SJSA1 (cell line): ENCODE results near the gene IBSP. TPM values are rescaled to one million over a fixed set of nuclear protein-coding genes. Genes with fewer than 3 reads are reported as not detected.

Experiments used
- DNase-seq, 2 experiments: peaks; one replicate each; pipeline ENCODE4 v3.0.0-alpha.2; 2015 to 2020; ENCODE audit warnings: low spot score in 2 of 2, low read depth in 1 of 2
- H3K27ac ChIP-seq: fragments of 250-450 bp; sonication (Bioruptor Pico); 2 replicates; pipeline ENCODE4 v1.5.1; 2020; ENCODE audit warnings: mild to moderate bottlenecking, moderate library complexity
- H3K27me3 ChIP-seq: fragments of 250-450 bp; sonication (Bioruptor Pico); replicated peaks from 2 replicates; pipeline ENCODE4 v1.5.1; 2020; ENCODE audit warnings: mild to moderate bottlenecking, moderate library complexity
- H3K36me3 ChIP-seq: fragments of 250-450 bp; sonication (Bioruptor Pico); 2 replicates; pipeline ENCODE4 v1.5.1; 2020; ENCODE audit warnings: mild to moderate bottlenecking
- H3K4me1 ChIP-seq: fragments of 250-450 bp; sonication (Bioruptor Pico); replicated peaks from 2 replicates; pipeline ENCODE4 v1.6.1; 2021; ENCODE audit warnings: mild to moderate bottlenecking
- H3K4me3 ChIP-seq: fragments of 250-450 bp; sonication (Bioruptor Pico); 2 replicates; pipeline ENCODE4 v1.5.1; 2020; ENCODE audit warnings: mild to moderate bottlenecking
- H3K9me3 ChIP-seq: fragments of 250-450 bp; sonication (Bioruptor Pico); replicated peaks from 2 replicates; pipeline ENCODE4 v1.5.1; 2020; ENCODE audit warnings: mild to moderate bottlenecking
- total RNA-seq: library from RNA; depleted of rRNA; stranded (reverse); fragments of >200 nt; shearing (Covaris generic); gene quantifications from 2 replicates; pipeline ENCODE4 v1.2.3, GENCODE V29; 2014; rRNA removed

IBSP gene
- total RNA-seq, 1 experiment from 2014 or later, result 0.21 TPM

DNA sequence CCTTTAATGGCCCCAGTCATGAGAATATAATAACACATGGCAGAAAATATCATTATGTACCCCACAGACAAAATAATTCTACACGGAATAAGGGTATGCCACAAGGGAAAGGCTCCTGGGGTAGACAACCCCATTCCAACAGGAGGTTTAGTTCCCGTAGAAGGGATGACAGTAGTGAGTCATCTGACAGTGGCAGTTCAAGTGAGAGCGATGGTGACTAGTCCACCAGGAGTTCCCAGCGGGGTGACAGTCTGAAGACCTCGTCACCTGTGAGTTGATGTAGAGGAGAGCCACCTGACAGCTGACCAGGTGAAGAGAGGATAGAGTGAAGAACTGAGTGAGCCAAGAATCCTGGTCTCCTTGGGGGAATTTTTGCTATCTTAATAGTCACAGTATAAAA lies 46.9 kb downstream of the IBSP start:
- no peak overlapping the region for H3K27ac ChIP-seq
- DNase-seq, result no peak
- peaks cover 8% of the 10 kb centered on the region for H3K4me1 ChIP-seq
- H3K4me3 ChIP-seq, result no peak overlapping the region
- no peaks in the 10 kb centered on the region; the same call in 1 of the 2 replicates for H3K9me3 ChIP-seq
- H3K27me3 ChIP-seq, result no peaks in the 10 kb centered on the region
- H3K36me3 ChIP-seq, result no peaks in the 10 kb centered on the region

DNA sequence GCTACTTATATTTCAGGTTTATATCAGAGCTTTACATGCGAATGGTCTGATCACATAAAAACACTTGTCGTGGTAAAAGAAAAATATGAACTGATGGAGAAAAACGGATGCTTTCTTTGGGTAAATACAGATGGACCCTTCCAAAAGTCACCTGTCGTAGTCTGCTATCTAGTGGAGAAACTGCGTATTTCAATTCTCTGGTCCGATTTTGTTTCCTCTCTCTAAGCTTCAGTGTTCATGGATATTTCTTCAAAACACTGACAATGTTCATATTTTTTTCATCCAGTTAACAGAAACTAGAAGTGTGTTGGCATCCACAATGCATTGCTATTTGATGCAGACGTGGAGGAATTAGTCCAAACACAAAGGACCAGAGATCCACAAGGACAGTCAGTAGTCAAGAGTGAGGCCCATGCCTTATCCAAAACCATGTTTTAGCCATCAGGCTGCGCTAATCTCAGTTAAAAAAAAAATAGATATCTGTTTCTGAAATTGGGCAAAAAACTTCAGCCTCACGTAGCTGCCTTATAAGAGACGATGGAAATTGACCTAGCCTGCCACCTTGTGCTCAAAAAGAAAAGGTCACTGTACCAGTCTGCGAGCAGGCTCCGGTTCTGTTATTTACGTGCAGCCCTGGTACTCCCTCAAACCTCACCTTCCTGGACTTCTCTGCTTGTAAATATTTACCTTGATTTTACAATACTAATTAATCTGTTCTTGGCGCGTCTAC lies 49.4 kb downstream of the IBSP start:
- Histone ChIP-seq H3K4me3 (no peak overlapping the region), H3K27me3 (no peaks in the 10 kb centered on the region), H3K27ac (no peak overlapping the region), H3K9me3 (no peaks in the 10 kb centered on the region; the same call in 1 of the 2 replicates), H3K4me1 (peaks cover 6% of the 10 kb centered on the region), H3K36me3 (no peaks in the 10 kb centered on the region)
- DNase-seq, result peak in 1 of 2 experiments; percentile 38

DNA sequence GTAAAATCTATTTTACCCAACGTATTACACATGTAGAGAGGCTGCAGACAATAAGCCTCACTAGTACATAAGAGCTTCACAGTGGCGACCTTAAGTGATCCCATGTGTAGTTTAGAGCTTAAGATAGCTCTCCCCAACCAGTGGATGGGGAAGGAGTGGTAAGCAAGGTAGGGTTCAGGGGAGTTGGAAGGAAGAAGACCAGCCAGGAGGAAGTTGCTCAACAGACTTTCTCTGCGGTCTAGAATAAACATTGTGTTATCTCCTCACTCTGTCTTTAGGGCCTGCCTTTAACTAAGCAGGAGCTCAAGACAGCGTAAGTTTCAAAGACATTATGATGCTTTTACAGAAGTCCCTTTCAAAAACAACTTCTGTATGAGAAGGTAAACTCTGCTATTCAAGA lies 50.3 kb downstream of the IBSP start:
- no peak for DNase-seq
- H3K36me3 ChIP-seq, result no peaks in the 10 kb centered on the region
- no peak overlapping the region for H3K27ac ChIP-seq
- H3K9me3 ChIP-seq, result no peaks in the 10 kb centered on the region; the same call in 1 of the 2 replicates
- H3K4me1 ChIP-seq, result no peaks in the 10 kb centered on the region; the same call in 1 of the 2 replicates
- no peak overlapping the region for H3K4me3 ChIP-seq
- no peaks in the 10 kb centered on the region for H3K27me3 ChIP-seq

DNA sequence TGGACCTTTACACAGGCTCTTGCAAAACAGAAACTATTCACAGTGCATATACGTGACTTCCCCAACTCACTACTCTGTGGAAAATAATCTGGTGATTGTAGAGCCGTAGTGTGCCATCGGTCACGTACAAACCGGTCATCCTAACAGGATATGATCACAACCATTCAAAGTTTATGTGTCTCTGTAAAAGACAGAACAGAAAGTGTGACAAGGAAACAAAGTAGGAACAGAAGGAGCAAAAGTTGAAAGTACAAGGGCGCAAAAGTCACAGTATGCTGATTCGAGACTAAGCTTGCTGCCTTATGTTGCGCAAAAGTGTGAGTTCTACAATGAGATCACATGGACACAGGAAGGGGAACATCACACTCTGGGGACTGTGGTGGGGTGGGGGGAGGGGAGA lies 52.0 kb downstream of the IBSP start:
- H3K9me3 ChIP-seq, result no peaks in the 10 kb centered on the region; the same call in 1 of the 2 replicates
- no peak overlapping the region for H3K27ac ChIP-seq
- no peaks in the 10 kb centered on the region for H3K36me3 ChIP-seq
- no peaks in the 10 kb centered on the region for H3K27me3 ChIP-seq
- no peaks in the 10 kb centered on the region; the same call in 1 of the 2 replicates for H3K4me1 ChIP-seq
- DNase-seq, result no peak
- no peak overlapping the region for H3K4me3 ChIP-seq

DNA sequence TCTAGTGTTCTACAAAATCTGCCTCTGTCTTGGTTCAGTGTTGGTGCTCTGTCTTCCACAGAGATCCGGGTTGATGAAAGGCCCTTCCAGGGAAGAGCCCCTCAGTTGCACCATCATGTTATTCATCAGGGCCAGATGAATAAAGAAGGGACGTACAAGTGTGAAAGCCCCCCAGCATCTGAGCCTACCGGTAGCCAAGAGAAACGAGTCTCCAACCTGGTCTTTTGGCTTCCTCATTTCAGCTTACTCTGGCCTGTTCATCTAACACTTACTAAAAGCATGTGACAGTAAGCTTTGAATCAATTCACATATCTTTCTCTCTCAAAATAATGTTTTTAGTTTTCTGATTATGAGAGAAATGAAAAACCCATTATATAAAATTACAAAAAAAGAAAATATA lies 52.6 kb downstream of the IBSP start:
- Histone ChIP-seq H3K27me3 (no peaks in the 10 kb centered on the region), H3K27ac (no peak overlapping the region), H3K4me3 (no peak overlapping the region), H3K4me1 (no peaks in the 10 kb centered on the region; the same call in 1 of the 2 replicates), H3K9me3 (no peaks in the 10 kb centered on the region; the same call in 1 of the 2 replicates), H3K36me3 (no peaks in the 10 kb centered on the region)
- DNase-seq, result no peak

DNA sequence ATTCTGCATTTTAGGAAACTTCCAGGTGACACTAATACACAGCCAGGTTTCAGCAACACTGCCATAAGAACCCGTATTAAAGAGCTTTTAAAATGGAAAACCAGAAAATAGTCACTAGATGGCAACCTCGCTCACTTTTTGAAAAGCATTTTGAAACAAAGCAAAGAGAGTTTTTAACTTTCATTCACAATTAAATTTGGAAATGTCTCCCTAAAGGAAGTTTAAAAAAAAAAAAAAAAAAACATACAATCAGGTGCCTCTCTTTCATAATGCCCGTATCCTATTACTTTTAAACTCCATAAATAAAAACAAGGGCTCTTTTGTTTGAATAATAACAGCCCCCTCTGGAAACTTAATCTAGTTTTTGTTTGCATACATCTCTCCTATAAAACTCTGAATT lies 53.8 kb downstream of the IBSP start:
- Histone ChIP-seq H3K9me3 (no peaks in the 10 kb centered on the region; the same call in 1 of the 2 replicates), H3K36me3 (no peaks in the 10 kb centered on the region), H3K4me1 (no peaks in the 10 kb centered on the region; the same call in 1 of the 2 replicates), H3K27me3 (no peaks in the 10 kb centered on the region), H3K4me3 (no peak overlapping the region), H3K27ac (no peak overlapping the region)
- DNase-seq, result peak in 1 of 2 experiments; percentile 39

DNA sequence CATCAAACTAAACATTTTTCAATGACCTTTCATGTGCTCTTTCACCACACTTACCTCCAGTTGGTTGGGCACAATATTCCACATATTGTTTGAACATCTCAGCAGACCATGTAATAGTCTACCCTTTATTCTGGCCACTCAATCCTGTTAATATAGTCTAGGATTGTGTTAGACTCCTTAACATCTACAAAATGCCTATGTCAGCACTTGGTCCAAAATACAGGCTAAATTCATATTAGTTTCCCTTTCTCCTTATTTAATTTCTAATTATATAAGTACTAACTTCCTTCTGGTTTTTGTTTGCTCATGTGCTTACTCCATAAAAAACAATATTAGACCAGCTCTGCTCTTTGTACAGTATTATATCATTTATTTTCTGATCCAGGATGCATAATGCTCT lies 54.5 kb downstream of the IBSP start:
- no peak for DNase-seq

DNA sequence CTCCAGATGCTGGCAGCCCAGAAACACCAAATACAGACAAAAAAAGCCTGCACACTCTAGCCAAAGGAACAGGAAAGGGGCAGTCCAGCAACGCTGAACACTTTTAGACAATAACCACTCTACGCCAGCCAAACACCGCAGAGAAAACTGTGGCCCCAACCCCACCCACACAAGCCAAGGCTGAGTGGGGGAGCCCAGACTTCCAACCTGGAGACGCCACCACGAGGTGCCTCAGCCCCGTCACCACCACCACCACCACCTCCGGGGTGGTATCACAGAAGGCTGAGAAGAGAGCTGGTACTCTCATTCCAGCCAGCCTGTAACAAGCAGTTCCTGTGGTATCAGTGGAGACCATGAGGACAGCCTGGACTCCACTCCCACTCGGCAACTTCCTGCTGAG lies 56.2 kb downstream of the IBSP start:
- no peak for DNase-seq

More for the DNA sequence above, 54.5 kb downstream of the IBSP start:
- Histone ChIP-seq H3K4me1 (no peaks in the 10 kb centered on the region), H3K36me3 (no peaks in the 10 kb centered on the region), H3K9me3 (no peaks in the 10 kb centered on the region; the same call in 1 of the 2 replicates), H3K4me3 (no peak overlapping the region), H3K27me3 (no peaks in the 10 kb centered on the region), H3K27ac (no peak overlapping the region)

DNA sequence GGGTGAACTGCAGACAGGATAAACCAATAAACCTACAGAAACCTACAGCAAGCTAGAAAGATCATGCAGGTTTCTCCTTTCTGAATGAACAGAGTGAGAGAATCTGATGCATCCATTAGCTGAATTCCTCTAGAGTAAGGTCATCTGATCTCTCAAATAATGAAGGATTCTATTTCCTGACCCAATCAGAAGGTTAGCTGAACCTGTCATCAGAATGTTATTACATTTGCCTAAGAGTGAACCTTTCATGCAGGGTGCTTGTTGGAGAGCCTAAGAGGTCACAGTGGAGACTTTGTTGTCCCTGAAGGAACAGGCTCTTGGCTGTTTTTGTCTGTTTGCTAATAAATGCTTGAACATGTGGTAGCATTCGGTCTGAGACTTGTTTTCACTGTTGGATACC lies 57.5 kb downstream of the IBSP start:
- no peaks in the 10 kb centered on the region for H3K36me3 ChIP-seq
- H3K27me3 ChIP-seq, result no peaks in the 10 kb centered on the region
- no peaks in the 10 kb centered on the region for H3K4me1 ChIP-seq
- H3K27ac ChIP-seq, result no peak overlapping the region
- DNase-seq, result no peak
- H3K9me3 ChIP-seq, result no peaks in the 10 kb centered on the region
- no peak overlapping the region for H3K4me3 ChIP-seq

More for the DNA sequence above, 56.2 kb downstream of the IBSP start:
- Histone ChIP-seq H3K4me1 (no peaks in the 10 kb centered on the region), H3K4me3 (no peak overlapping the region), H3K36me3 (no peaks in the 10 kb centered on the region), H3K9me3 (no peaks in the 10 kb centered on the region), H3K27me3 (no peaks in the 10 kb centered on the region), H3K27ac (no peak overlapping the region)

DNA sequence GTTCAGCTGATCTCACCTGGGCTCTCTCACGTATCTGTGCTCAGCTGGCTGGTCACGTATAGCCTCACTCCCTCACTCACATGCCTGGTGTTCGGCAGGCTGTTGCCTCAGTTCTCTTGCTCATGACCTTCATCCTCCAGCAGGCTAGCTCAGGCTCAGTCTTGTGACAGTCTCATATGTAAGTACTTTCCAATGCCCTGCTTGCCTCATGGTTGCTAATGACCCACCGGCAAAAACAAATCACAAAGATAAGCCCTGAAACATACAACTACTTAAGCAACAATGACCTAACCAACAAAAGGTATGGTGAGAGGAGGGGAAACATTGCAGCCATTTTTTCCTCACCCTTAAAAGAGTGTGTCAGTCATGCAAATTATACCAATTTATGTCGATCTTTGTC lies 58.4 kb downstream of the IBSP start:
- no peak for DNase-seq
- H3K27me3 ChIP-seq, result no peaks in the 10 kb centered on the region
- H3K4me3 ChIP-seq, result no peak overlapping the region
- no peak overlapping the region for H3K27ac ChIP-seq
- no peaks in the 10 kb centered on the region for H3K4me1 ChIP-seq
- no peaks in the 10 kb centered on the region for H3K9me3 ChIP-seq
- no peaks in the 10 kb centered on the region for H3K36me3 ChIP-seq

Other genes starting within 250 kb of the IBSP start
- gene DSPP, start 191.0 kb upstream of the IBSP start, total RNA-seq, result not detected in 2 replicates
- not detected in 2 replicates for gene DMP1, start 149.3 kb upstream of the IBSP start, total RNA-seq
- gene MEPE, start 33.4 kb downstream of the IBSP start, total RNA-seq, result 0.24 TPM in 1 of 2 replicates, not detected in the other
- gene SPP1, start 176.2 kb downstream of the IBSP start, total RNA-seq, result 2.7 and 3.6 TPM in 2 replicates
- 37.6 and 43.2 TPM in 2 replicates for gene PKD2, start 208.1 kb downstream of the IBSP start, total RNA-seq